K562 (cell line): ENCODE data around the gene STPG4. TPM values are rescaled to one million over a fixed set of nuclear protein-coding genes. Genes with fewer than 3 reads are reported as not detected.

Experiments
- ATF1 ChIP-seq, 2 experiments: fragments of 450-650 bp in 1 of 2; IDR thresholded peaks; 2 replicates each; pipeline ENCODE4 v1.6.1; 2016; ENCODE audit warnings: missing compliant biosample characterization in 1 of 2, missing genetic modification characterization in 1 of 2
- CHAMP1 ChIP-seq: fragments of 450-650 bp; IDR thresholded peaks from 2 replicates; pipeline ENCODE4 v1.6.1; 2016; ENCODE audit warnings: mild to moderate bottlenecking
- EP300 ChIP-seq: IDR thresholded peaks from 2 replicates; pipeline ENCODE4 v1.6.1; 2012; ENCODE audit warnings: low read length, improper control_type of control experiment
- ETS1 ChIP-seq: conservative IDR thresholded peaks from 2 replicates; pipeline ENCODE4 v1.6.1; 2011; ENCODE audit warnings: low read depth, mild to moderate bottlenecking, low read length; ENCODE audit not compliant: control insufficient read depth
- JUN ChIP-seq, 2 experiments: sonication (generic) in 1 of 2; formaldehyde crosslinking in 1 of 2; IDR thresholded peaks; 2 replicates each; pipeline versions ENCODE4 v1.6.1 to v1.8.0; 2012 to 2022; ENCODE audit warnings: borderline replicate concordance in 2 of 2, mild to moderate bottlenecking in 2 of 2, improper control_type of control experiment in 1 of 2, low read depth in 1 of 2, low read length in 1 of 2, missing genetic modification reagents in 1 of 2
- KLF13 ChIP-seq: fragments of 450-650 bp; IDR thresholded peaks from 2 replicates; pipeline ENCODE4 v1.6.1; 2016; ENCODE audit warnings: missing genetic modification characterization, low read depth, mild to moderate bottlenecking, missing compliant biosample characterization, moderate library complexity, borderline replicate concordance
- KLF16 ChIP-seq: IDR thresholded peaks from 2 replicates; pipeline ENCODE4 v1.6.1; 2016; ENCODE audit warnings: antibody characterized with exemption
- NFIC ChIP-seq: fragments of 450-650 bp; IDR thresholded peaks from 2 replicates; pipeline ENCODE4 v1.6.1; 2017; ENCODE audit warnings: mild to moderate bottlenecking, inconsistent platforms
- NR2C2 ChIP-seq, 2 experiments: fragments of 200-800 bp in 1 of 2; sonication (Bioruptor generic) in 1 of 2; sonication (generic) in 1 of 2; formaldehyde crosslinking in 1 of 2; IDR thresholded peaks; 2 replicates each; pipeline versions ENCODE4 v1.6.1 to v1.8.0; 2016 to 2022; ENCODE audit warnings: mild to moderate bottlenecking in 1 of 2, missing compliant biosample characterization in 1 of 2, missing genetic modification characterization in 1 of 2, missing genetic modification reagents in 1 of 2
- NRF1 ChIP-seq, 2 experiments: fragments of 450-650 bp; IDR thresholded peaks in 1 of 2; conservative IDR thresholded peaks in 1 of 2; 2 replicates each; pipeline ENCODE4 v1.6.1; 2014; ENCODE audit warnings: mild to moderate bottlenecking in 2 of 2
- ZKSCAN8 ChIP-seq: fragments of 200-800 bp; sonication (Bioruptor generic); IDR thresholded peaks from 2 replicates; pipeline ENCODE4 v1.6.1; 2016; ENCODE audit warnings: missing genetic modification characterization, missing compliant biosample characterization
- ZNF134 ChIP-seq: fragments of 250-450 bp; sonication (Bioruptor Pico); conservative IDR thresholded peaks from 2 replicates; pipeline ENCODE4 v1.4.0; 2020
- ZNF212 ChIP-seq: fragments of 450-650 bp; formaldehyde crosslinking; IDR thresholded peaks from 2 replicates; pipeline ENCODE4 v1.4.0; 2020; ENCODE audit warnings: mild to moderate bottlenecking
- ZNF280B ChIP-seq: fragments of 250-450 bp; sonication (Bioruptor Pico); IDR thresholded peaks from 2 replicates; pipeline ENCODE4 v1.5.1; 2021; ENCODE audit warnings: mild to moderate bottlenecking
- ZNF384 ChIP-seq: IDR thresholded peaks from 2 replicates; pipeline ENCODE4 v1.6.1; 2012; ENCODE audit warnings: low read depth, low read length, improper control_type of control experiment
- ZNF830 ChIP-seq: fragments of 250-450 bp; sonication (Bioruptor Pico); IDR thresholded peaks from 2 replicates; pipeline ENCODE4 v1.5.0; 2021; ENCODE audit warnings: mild to moderate bottlenecking
- polyA plus RNA-seq, 8 experiments: library from polyadenylated mRNA; depleted of rRNA in 4 of 8; stranded (reverse) in 5 of 8; unstranded in 3 of 8; fragments of >200 nt; fragmentation: Nextera tagmentation in 2 of 8; fragmentation: Illumina TruSeq in 1 of 8; extraction: Ambion mirVana in 2 of 8; extraction: Trizol in 1 of 8; gene quantifications; 2 replicates each; pipeline versions ENCODE4 v1.2.1 to v1.2.3, GENCODE V29; 2011 to 2014; ENCODE audit warnings: inconsistent platforms in 1 of 8, missing spikeins in 1 of 8
- total RNA-seq, 7 experiments: library from RNA; depleted of rRNA in 6 of 7; stranded (reverse); fragments of >200 nt in 6 of 7; fragmentation: Illumina TruSeq in 2 of 7; extraction: Trizol in 2 of 7; gene quantifications; 2 replicates each; pipeline versions ENCODE4 v1.2.1 to v1.2.3, GENCODE V29; 2011 to 2021; ENCODE audit warnings: low replicate concordance in 1 of 7
- TF ChIP-seq, protein P1 (sequence below), 2 experiments: IDR thresholded peaks; 2 replicates each; pipeline ENCODE4 v1.6.1; 2011; ENCODE audit warnings: borderline replicate concordance in 1 of 2, control low read depth in 1 of 2, low read depth in 1 of 2, low read length in 1 of 2, mild to moderate bottlenecking in 1 of 2, mixed read lengths in 1 of 2, moderate library complexity in 1 of 2; ENCODE audit not compliant: insufficient read depth in 1 of 2, insufficient read length in 1 of 2, poor library complexity in 1 of 2, severe bottlenecking in 1 of 2; ENCODE audit errors: extremely low read depth in 1 of 2
- TF ChIP-seq, protein P2 (sequence below): fragments of 450-650 bp; formaldehyde crosslinking; IDR thresholded peaks from 2 replicates; pipeline ENCODE4 v1.4.0; 2020; ENCODE audit warnings: mild to moderate bottlenecking, moderate library complexity

Gene STPG4
- total and polyA plus RNA-seq, 9 of the 15 experiments (the other 6 are each of a cell fraction or from before 2014, with no cell fraction given) = 0.10 to 0.68 (median 0.22) TPM; not detected in 6

DNA sequence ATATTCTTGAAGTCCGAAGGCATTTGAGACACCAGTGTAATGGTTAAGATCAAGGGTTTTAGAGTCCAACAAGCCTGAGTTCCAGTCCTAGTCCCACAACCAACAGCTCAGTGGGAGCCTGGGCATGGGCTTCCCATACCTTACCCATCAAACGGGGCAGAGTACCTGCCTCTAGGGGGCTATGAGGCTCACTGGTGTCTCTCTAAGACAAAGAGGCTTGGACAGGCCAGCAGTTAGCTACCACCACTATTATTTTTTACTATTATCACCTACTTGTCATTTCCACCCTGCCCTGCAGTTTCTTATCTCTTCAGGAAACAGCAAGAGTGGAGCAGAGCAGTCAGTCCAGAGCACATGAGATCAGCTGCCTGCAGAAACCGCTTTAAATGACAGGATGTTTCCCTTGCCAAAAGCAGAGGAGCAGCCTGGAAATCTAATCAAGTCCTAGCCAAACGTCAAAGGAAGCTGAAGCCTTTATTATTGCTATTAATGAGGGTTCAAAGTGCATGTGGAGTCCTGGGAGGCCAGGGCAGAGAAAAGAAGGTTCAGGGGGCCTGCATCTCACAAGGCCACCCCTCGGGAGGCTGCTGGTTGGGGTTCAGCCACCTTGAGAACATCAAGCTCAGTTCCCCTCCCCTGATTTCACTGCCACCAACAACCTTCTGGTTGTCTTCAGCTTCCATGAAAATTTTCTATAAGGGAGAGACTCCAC, 66.6 kb downstream of the STPG4 start (continued):
- TF ChIP-seq ETS1 (no peak), CHAMP1 (no peak), NFIC (peak; percentile 58), KLF16 (0 out of 2 replicates have a peak, but pooled peaks have one; percentile 14), ZNF280B (no peak), ZNF384 (no peak), EP300 (peak; percentile 62; the same call in 1 of the 2 replicates), KLF13 (tag) (no peak), NRF1 (conservative IDR thresholded peaks at IDR 0.05 in 1 of 2, IDR thresholded peaks at IDR 0.05 in 1 of 2) (0 out of 4 replicates have a peak, but pooled peaks of 1 of the 2 experiments have one; percentile 14), ZNF134 (CRISPR knock-in tag) (no peak), ATF1 (CRISPR knock-in tag; IDR thresholded peaks at IDR 0.05) (no peak), ATF1 (tag; IDR thresholded peaks at IDR 0.05) (0 out of 2 replicates have a peak, but pooled peaks have one; percentile 29), JUN (IDR thresholded peaks at IDR 0.05; ENCODE audit: borderline replicate concordance, low read depth, low read length) (no peak), JUN (CRISPR knock-in tag; IDR thresholded peaks at IDR 0.05; ENCODE audit: borderline replicate concordance) (no peak), ZNF212 (CRISPR knock-in tag) (no peak), NR2C2 (CRISPR knock-in tag; IDR thresholded peaks at IDR 0.05) (no peak), NR2C2 (tag; IDR thresholded peaks at IDR 0.05) (peak; percentile 82), ZNF830 (CRISPR knock-in tag) (no peak), ZKSCAN8 (no peak)
- TF ChIP-seq, protein P1, sequence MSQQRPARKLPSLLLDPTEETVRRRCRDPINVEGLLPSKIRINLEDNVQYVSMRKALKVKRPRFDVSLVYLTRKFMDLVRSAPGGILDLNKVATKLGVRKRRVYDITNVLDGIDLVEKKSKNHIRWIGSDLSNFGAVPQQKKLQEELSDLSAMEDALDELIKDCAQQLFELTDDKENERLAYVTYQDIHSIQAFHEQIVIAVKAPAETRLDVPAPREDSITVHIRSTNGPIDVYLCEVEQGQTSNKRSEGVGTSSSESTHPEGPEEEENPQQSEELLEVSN (IDR thresholded peaks at IDR 0.05; ENCODE audit: borderline replicate concordance in 1 of 2, extremely low read depth in 1 of 2, insufficient read depth in 1 of 2, insufficient read length in 1 of 2, low read depth in 1 of 2, low read length in 1 of 2, poor library complexity in 1 of 2, severe bottlenecking in 1 of 2) = peak in 1 of 2 experiments; percentile 52
- TF ChIP-seq, protein P2, sequence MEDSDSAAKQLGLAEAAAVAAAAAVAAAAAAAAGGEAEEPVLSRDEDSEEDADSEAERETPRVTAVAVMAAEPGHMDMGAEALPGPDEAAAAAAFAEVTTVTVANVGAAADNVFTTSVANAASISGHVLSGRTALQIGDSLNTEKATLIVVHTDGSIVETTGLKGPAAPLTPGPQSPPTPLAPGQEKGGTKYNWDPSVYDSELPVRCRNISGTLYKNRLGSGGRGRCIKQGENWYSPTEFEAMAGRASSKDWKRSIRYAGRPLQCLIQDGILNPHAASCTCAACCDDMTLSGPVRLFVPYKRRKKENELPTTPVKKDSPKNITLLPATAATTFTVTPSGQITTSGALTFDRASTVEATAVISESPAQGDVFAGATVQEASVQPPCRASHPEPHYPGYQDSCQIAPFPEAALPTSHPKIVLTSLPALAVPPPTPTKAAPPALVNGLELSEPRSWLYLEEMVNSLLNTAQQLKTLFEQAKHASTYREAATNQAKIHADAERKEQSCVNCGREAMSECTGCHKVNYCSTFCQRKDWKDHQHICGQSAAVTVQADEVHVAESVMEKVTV (CRISPR knock-in tag) = no peak
